Panc1 (cell line): ENCODE results near the gene INPP4A.

ENCODE experiments used
- POLR2AphosphoS5 ChIP-seq: IDR thresholded peaks from 2 replicates; pipeline ENCODE4 v1.6.1; 2012; ENCODE audit warnings: mild to moderate bottlenecking, low read depth, low read length, moderate library complexity
- TF ChIP-seq, protein P1 (sequence below): fragments of 450-650 bp; IDR thresholded peaks from 2 replicates; pipeline ENCODE4 v1.5.1; 2017; ENCODE audit warnings: mild to moderate bottlenecking
- TF ChIP-seq, protein P2 (sequence below), 2 experiments: IDR thresholded peaks; 2 replicates each; pipeline ENCODE4 v1.6.1; 2011 to 2012; ENCODE audit warnings: low read depth in 2 of 2, control low read depth in 1 of 2, low read length in 1 of 2, mild to moderate bottlenecking in 1 of 2, moderate library complexity in 1 of 2; ENCODE audit not compliant: insufficient read depth in 1 of 2

DNA sequence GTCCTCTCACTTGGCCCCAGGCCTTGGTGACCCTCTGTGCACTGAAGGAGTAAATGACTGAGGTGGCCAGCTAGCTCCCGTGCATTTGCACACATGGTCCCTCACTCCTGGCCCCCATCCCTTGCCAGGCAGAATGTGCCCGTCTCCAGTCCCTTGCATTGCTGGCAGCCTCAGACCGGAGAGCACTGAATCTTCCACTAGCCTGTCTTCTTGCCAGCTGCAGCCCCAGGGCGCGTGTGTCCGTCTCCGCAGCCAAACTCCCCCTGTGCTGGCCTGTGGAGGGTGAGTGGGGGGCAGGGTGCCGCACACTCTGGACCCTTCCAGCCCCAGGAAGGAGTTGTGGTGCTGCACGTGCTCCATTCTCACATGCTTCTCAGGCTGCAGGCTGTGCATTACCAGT lies 35.9 kb downstream of the INPP4A start:
- TF ChIP-seq, protein P1, sequence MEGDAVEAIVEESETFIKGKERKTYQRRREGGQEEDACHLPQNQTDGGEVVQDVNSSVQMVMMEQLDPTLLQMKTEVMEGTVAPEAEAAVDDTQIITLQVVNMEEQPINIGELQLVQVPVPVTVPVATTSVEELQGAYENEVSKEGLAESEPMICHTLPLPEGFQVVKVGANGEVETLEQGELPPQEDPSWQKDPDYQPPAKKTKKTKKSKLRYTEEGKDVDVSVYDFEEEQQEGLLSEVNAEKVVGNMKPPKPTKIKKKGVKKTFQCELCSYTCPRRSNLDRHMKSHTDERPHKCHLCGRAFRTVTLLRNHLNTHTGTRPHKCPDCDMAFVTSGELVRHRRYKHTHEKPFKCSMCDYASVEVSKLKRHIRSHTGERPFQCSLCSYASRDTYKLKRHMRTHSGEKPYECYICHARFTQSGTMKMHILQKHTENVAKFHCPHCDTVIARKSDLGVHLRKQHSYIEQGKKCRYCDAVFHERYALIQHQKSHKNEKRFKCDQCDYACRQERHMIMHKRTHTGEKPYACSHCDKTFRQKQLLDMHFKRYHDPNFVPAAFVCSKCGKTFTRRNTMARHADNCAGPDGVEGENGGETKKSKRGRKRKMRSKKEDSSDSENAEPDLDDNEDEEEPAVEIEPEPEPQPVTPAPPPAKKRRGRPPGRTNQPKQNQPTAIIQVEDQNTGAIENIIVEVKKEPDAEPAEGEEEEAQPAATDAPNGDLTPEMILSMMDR, result no peak
- no peak for TF ChIP-seq POLR2AphosphoS5
- TF ChIP-seq, protein P2, sequence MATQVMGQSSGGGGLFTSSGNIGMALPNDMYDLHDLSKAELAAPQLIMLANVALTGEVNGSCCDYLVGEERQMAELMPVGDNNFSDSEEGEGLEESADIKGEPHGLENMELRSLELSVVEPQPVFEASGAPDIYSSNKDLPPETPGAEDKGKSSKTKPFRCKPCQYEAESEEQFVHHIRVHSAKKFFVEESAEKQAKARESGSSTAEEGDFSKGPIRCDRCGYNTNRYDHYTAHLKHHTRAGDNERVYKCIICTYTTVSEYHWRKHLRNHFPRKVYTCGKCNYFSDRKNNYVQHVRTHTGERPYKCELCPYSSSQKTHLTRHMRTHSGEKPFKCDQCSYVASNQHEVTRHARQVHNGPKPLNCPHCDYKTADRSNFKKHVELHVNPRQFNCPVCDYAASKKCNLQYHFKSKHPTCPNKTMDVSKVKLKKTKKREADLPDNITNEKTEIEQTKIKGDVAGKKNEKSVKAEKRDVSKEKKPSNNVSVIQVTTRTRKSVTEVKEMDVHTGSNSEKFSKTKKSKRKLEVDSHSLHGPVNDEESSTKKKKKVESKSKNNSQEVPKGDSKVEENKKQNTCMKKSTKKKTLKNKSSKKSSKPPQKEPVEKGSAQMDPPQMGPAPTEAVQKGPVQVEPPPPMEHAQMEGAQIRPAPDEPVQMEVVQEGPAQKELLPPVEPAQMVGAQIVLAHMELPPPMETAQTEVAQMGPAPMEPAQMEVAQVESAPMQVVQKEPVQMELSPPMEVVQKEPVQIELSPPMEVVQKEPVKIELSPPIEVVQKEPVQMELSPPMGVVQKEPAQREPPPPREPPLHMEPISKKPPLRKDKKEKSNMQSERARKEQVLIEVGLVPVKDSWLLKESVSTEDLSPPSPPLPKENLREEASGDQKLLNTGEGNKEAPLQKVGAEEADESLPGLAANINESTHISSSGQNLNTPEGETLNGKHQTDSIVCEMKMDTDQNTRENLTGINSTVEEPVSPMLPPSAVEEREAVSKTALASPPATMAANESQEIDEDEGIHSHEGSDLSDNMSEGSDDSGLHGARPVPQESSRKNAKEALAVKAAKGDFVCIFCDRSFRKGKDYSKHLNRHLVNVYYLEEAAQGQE (IDR thresholded peaks at IDR 0.05; ENCODE audit: insufficient read depth in 1 of 2, low read depth in 2 of 2, low read length in 1 of 2), result no peak
